Ovary (tissue), 9 donors: ENCODE results near the gene OR1L8. TPM values are rescaled to one million over a fixed set of nuclear protein-coding genes. Genes with fewer than 3 reads are reported as not detected.

Experiments used
- DNase-seq, 5 donors: peaks; one replicate each; pipeline ENCODE4 v3.0.0-alpha.2; 2019 to 2020
- H3K27ac ChIP-seq, 2 donors: fragments of 200-600 bp; one replicate each; pipeline versions ENCODE4 v1.5.1 to v1.8.0; 2019 to 2022
- H3K27me3 ChIP-seq: fragments of 200-600 bp; one replicate; pipeline ENCODE4 v1.8.0; 2022
- H3K36me3 ChIP-seq: fragments of 200-600 bp; sonication (generic); one replicate; pipeline ENCODE4 v1.5.1; 2019
- H3K4me1 ChIP-seq: one replicate; pipeline ENCODE4 v1.8.1; 2013; ENCODE audit warnings: mild to moderate bottlenecking, moderate library complexity; ENCODE audit not compliant: insufficient read depth
- H3K4me3 ChIP-seq: fragments of 200-600 bp; sonication (generic); one replicate; pipeline ENCODE4 v1.5.1; 2017
- H3K9me3 ChIP-seq, 2 donors: fragments of 200-600 bp in 1 of 2; sonication (generic) in 1 of 2; one replicate each; pipeline versions ENCODE4 v1.5.1 to v1.8.1; 2013 to 2019; ENCODE audit warnings: mild to moderate bottlenecking in 1 of 2, moderate library complexity in 1 of 2
- EP300 ChIP-seq: sonication (generic); formaldehyde crosslinking; IDR thresholded peaks from one replicate; pipeline ENCODE4 v1.6.1; 2017; ENCODE audit warnings: antibody characterized with exemption
- POLR2A ChIP-seq: fragments of 450-650 bp; IDR thresholded peaks from one replicate; pipeline ENCODE4 v1.6.1; 2017; ENCODE audit warnings: antibody characterized with exemption, mild to moderate bottlenecking, moderate library complexity
- WGBS, 3 donors: extraction: QIAGEN DNeasy Blood & Tissue Kit in 1 of 3; methylation state at CpG; one replicate each; pipeline versions ENCODE4 v1.1.5 to v1.1.7; 2013 to 2017; 5-methylcytosine and 5-hydroxymethylcytosine counted together
- intact Hi-C, 4 donors: fragments of 100-400 bp; cut with DNase I; formaldehyde crosslinking; loops; one replicate each; pipeline versions ENCODE4 v1.11.0 to v1.15.1; 2022 to 2023
- polyA plus RNA-seq, 2 donors: library from polyadenylated mRNA; stranded (reverse); fragments of 200-250 nt in 1 of 2; fragments of 350-450 nt in 1 of 2; fragmentation: Illumina TruSeq in 1 of 2; extraction: RNeasy Lipid Tissue Mini Kit (QIAGEN cat#74804) in 1 of 2; gene quantifications; one replicate each; pipeline ENCODE4 v1.2.3, GENCODE V29; 2013 to 2014
- total RNA-seq, 7 donors: library from RNA; depleted of rRNA in 2 of 7; stranded (reverse); fragments of >200 nt in 2 of 7; fragmentation: NEBNext Ultra II Directional in 3 of 7; extraction: Animal tissue kit (Norgen Biotek cat#: 25700) in 3 of 7; gene quantifications; one replicate each; pipeline versions ENCODE4 v1.1.0 to v1.2.4, GENCODE V29; 2016 to 2023
- TF ChIP-seq, protein P1 (sequence below), 3 donors: fragments of 450-650 bp in 2 of 3; fragments of 200-600 bp in 1 of 3; IDR thresholded peaks; one replicate each; pipeline versions ENCODE4 v1.5.1 to v1.8.0; 2016 to 2022; ENCODE audit warnings: antibody characterized with exemption in 3 of 3, mild to moderate bottlenecking in 1 of 3
- donor health status: DM: no; HTN: no; CAD: no; lungs with moderate emphysema.
- donor health status: DM: no; HTN: no; CAD: no.
- donor health status: Bipolar disorder and iron deficiency.
- donor health status: DM: yes; HTN: yes; CAD: no.
- donor health status: DM: no; HTN: no; CAD: no.
- donor health status: DM: yes; HTN: yes; CAD: no.

OR1L8 gene
- total and polyA plus RNA-seq, 9 donors, result 0.20 to 0.28 (median 0.23) TPM; not detected in 5

DNA sequence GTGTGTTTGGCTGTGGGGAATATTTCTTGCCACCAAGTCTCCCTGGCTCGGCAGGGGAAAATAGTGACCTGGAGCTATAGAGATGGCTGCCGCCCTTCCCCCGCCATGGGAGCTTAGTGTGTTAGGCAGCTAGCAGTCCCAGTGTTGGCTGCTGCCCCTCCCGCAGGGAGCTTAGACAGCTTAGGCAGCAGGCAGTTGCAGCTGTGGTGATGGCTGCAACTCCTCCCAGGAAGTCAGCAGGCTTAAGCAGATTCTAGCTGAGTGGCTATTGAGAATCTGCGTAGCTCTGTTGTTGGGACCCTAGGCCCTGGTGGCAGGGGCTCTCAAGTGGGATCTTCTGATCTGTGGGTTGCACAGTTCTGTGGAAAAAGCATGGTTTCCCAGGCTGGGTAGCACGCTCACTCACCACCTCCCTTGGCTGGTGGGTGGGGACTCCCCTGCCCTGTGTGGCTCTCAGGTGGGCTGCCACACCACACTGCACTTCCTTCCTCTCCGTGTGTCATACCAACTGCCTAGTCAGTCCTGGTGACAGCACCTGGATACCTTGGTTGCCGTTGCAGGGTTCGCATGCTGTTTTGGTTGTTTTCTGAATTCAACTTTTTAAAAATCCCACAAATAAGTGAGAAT lies 20.9 kb downstream of the OR1L8 start:
- TF ChIP-seq, protein P1, sequence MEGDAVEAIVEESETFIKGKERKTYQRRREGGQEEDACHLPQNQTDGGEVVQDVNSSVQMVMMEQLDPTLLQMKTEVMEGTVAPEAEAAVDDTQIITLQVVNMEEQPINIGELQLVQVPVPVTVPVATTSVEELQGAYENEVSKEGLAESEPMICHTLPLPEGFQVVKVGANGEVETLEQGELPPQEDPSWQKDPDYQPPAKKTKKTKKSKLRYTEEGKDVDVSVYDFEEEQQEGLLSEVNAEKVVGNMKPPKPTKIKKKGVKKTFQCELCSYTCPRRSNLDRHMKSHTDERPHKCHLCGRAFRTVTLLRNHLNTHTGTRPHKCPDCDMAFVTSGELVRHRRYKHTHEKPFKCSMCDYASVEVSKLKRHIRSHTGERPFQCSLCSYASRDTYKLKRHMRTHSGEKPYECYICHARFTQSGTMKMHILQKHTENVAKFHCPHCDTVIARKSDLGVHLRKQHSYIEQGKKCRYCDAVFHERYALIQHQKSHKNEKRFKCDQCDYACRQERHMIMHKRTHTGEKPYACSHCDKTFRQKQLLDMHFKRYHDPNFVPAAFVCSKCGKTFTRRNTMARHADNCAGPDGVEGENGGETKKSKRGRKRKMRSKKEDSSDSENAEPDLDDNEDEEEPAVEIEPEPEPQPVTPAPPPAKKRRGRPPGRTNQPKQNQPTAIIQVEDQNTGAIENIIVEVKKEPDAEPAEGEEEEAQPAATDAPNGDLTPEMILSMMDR (IDR thresholded peaks at IDR 0.05), result no peak
- TF ChIP-seq POLR2A (no peak), EP300 (no peak)
- Histone ChIP-seq H3K9me3 (no peaks in the 10 kb centered on the region), H3K36me3 (no peaks in the 10 kb centered on the region), H3K4me3 (no peak overlapping the region), H3K27ac (no peak overlapping the region), H3K27me3 (no peaks in the 10 kb centered on the region), H3K4me1 (no peaks in the 10 kb centered on the region)
- intact Hi-C loops, result no loop called here
- WGBS, 3 donors, result 43 to 50% (median 46%) methylated on average over 8 to 9 of the region's 9 CpGs
- no peak for DNase-seq

DNA sequence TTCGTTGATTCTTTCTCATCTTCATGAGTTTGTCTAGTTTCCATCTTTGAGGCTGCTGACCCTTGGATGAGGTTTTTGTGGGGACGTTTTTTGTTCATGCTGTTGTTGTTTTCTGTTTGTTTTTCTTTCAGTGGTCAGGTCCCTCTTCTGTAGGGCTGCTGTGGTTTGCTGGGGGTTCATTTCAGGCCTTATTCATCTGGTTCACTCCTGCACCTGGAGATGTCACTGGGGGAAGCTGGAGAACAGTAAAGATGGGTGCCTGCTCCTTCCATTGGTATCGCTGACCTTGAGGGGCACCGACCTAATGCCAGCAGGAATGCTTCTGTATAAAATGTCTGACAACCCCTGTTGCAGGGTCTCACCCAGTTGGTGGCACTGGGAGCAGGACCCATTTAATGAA lies 21.7 kb downstream of the OR1L8 start:
- no peak overlapping the region for H3K27ac ChIP-seq
- H3K4me1 ChIP-seq, result no peaks in the 10 kb centered on the region
- H3K9me3 ChIP-seq, result no peaks in the 10 kb centered on the region
- TF ChIP-seq POLR2A (no peak), EP300 (no peak)
- TF ChIP-seq, protein P1 (IDR thresholded peaks at IDR 0.05), result no peak
- H3K36me3 ChIP-seq, result no peaks in the 10 kb centered on the region
- H3K4me3 ChIP-seq, result no peak overlapping the region
- DNase-seq, result no peak
- H3K27me3 ChIP-seq, result no peaks in the 10 kb centered on the region
- WGBS, 3 donors, result 71 to 77% (median 74%) methylated on average over 4 of the region's 4 CpGs
- intact Hi-C loops, result no loop called here

DNA sequence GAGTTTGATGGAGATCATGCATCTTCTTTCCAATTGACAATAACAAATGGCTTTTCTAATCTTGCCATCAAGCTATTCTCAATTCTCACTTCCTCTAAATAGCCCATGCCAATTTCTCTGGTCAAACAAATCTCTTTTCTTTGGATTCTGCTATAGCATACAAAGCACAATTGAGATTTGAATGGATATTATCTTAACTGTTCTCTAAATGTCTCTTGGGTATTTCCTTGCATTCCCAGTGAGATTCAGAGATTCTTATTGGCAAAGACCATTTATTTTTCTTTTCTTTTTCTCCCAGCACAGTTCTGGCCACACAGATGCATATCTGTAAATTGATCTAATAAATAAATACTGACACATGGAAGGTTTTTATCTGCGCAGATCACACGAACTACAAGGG lies 30.4 kb downstream of the OR1L8 start, which contains the start of gene OR1N2:
Gene OR1N2 (plus strand): TSS at position 301 of the 400 bp plus-strand sequence. CDS start 100 bp downstream, outside the sequence.
- no peak for DNase-seq

DNA sequence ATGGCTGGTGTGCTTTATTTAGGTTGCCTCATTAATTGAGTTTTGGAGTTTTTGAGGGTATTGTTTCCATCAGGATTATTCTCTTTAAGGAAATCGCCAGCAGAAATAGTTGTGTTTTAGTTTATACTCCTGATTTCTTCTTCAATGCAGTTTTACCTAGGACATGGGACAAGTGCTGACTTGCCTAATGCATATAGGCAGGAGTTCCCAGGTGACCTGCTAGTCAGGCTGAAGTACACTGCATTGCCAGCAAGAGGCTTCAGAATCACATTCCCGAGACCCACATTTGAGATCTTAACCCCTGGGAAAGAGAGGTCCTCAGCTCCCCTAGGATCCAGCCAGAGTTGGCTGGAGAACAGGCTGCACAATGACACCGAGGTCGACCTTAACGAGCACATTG lies 31.8 kb downstream of the OR1L8 start:
- intact Hi-C loops, result no loop called here
- no peaks in the 10 kb centered on the region for H3K27me3 ChIP-seq

More for the DNA sequence above, 30.4 kb downstream of the OR1L8 start, which contains the start of gene OR1N2:
- Histone ChIP-seq H3K9me3 (no peaks in the 10 kb centered on the region), H3K27ac (no peak within 1 kb of the TSS), H3K36me3 (no peaks in the 10 kb centered on the region), H3K4me1 (no peaks in the 10 kb centered on the region), H3K27me3 (no peaks in the 10 kb centered on the region), H3K4me3 (no peak within 1 kb of the TSS)
- 63 to 77% (median 69%) methylated on average over 2 of the region's 2 CpGs for WGBS, 3 donors
- TF ChIP-seq POLR2A (no peak), EP300 (no peak)
- TF ChIP-seq, protein P1 (IDR thresholded peaks at IDR 0.05), result no peak
- intact Hi-C loops, result no loop called here

More for the DNA sequence above, 31.8 kb downstream of the OR1L8 start:
- Histone ChIP-seq H3K27ac (no peak overlapping the region), H3K9me3 (no peaks in the 10 kb centered on the region), H3K36me3 (no peaks in the 10 kb centered on the region), H3K4me3 (no peak overlapping the region), H3K4me1 (no peaks in the 10 kb centered on the region)
- DNase-seq, result no peak
- 71 to 82% (median 73%) methylated on average over 5 of the region's 5 CpGs for WGBS, 3 donors
- no peak for TF ChIP-seq POLR2A
- TF ChIP-seq, protein P1 (IDR thresholded peaks at IDR 0.05), result no peak
- no peak for TF ChIP-seq EP300
